Suprapubic skin (tissue), 4 donors: ENCODE measurements around the gene NLRP3. TPM values are rescaled to one million over a fixed set of nuclear protein-coding genes. Genes with fewer than 3 reads are reported as not detected.
A peak's percentile ranks its signal among the peaks of the same experiment; 100 is the strongest.

ENCODE experiments used
- DNase-seq, 2 donors: peaks; one replicate each; pipeline ENCODE4 v3.0.0-alpha.2; 2019; ENCODE audit warnings: low spot score in 2 of 2
- H3K27ac ChIP-seq: fragments of 200-600 bp; sonication (generic); one replicate; pipeline ENCODE4 v1.5.1; 2019
- H3K27me3 ChIP-seq: fragments of 200-600 bp; sonication (generic); one replicate; pipeline ENCODE4 v1.5.1; 2019
- H3K36me3 ChIP-seq: fragments of 200-600 bp; sonication (generic); one replicate; pipeline ENCODE4 v1.5.1; 2019
- H3K4me1 ChIP-seq: fragments of 200-600 bp; sonication (generic); one replicate; pipeline ENCODE4 v1.5.1; 2019
- H3K4me3 ChIP-seq: fragments of 200-600 bp; sonication (generic); one replicate; pipeline ENCODE4 v1.5.1; 2019; ENCODE audit warnings: mild to moderate bottlenecking
- H3K9me3 ChIP-seq: fragments of 200-600 bp; sonication (generic); one replicate; pipeline ENCODE4 v1.5.1; 2019
- CTCF ChIP-seq, 2 donors: fragments of 200-600 bp in 1 of 2; fragments of 450-650 bp in 1 of 2; sonication (generic) in 1 of 2; IDR thresholded peaks; one replicate each; pipeline ENCODE4 v1.5.1; 2016 to 2019; ENCODE audit warnings: antibody characterized with exemption in 2 of 2, mild to moderate bottlenecking in 1 of 2, moderate library complexity in 1 of 2
- EP300 ChIP-seq: sonication (generic); formaldehyde crosslinking; IDR thresholded peaks from one replicate; pipeline ENCODE4 v1.6.1; 2017; ENCODE audit warnings: antibody characterized with exemption
- POLR2A ChIP-seq, 2 donors: fragments of 450-650 bp; IDR thresholded peaks; one replicate each; pipeline ENCODE4 v1.6.1; 2017; ENCODE audit warnings: antibody characterized with exemption in 2 of 2, mild to moderate bottlenecking in 2 of 2, moderate library complexity in 2 of 2
- POLR2AphosphoS5 ChIP-seq, 3 donors: sonication (generic); formaldehyde crosslinking; IDR thresholded peaks; one replicate each; pipeline ENCODE4 v1.6.1; 2017; ENCODE audit warnings: antibody characterized with exemption in 3 of 3
- WGBS: methylation state at CpG from one replicate; pipeline ENCODE4 v1.1.5; 2018; 5-methylcytosine and 5-hydroxymethylcytosine counted together
- total RNA-seq, 4 donors: library from RNA; depleted of rRNA; stranded (reverse); fragments of >200 nt; gene quantifications; one replicate each; pipeline ENCODE4 v1.1.0, GENCODE V29; 2016

The NLRP3 gene
- total RNA-seq, 4 donors from 2014 or later: 0.87 to 1.6 (median 1.3) TPM

- peak overlapping the region; percentile 44 for H3K4me3 ChIP-seq
- H3K27ac ChIP-seq: no peak overlapping the region
- DNase-seq: no peak
- 12% methylated on average over 31 of the region's 31 CpGs for WGBS
- H3K36me3 ChIP-seq: no peaks in the 10 kb centered on the region
- TF ChIP-seq EP300: no peak
- TF ChIP-seq POLR2AphosphoS5 (IDR thresholded peaks at IDR 0.05): no peak
- no peak for TF ChIP-seq CTCF (IDR thresholded peaks at IDR 0.05)
- TF ChIP-seq POLR2A (IDR thresholded peaks at IDR 0.05): no peak
- peaks cover 9% of the 10 kb centered on the region for H3K27me3 ChIP-seq
- no peaks in the 10 kb centered on the region for H3K4me1 ChIP-seq
- no peaks in the 10 kb centered on the region for H3K9me3 ChIP-seq
Observed at GRCh38 chr1:247448107-247448791, 32.3 kb downstream of the NLRP3 start.

DNA sequence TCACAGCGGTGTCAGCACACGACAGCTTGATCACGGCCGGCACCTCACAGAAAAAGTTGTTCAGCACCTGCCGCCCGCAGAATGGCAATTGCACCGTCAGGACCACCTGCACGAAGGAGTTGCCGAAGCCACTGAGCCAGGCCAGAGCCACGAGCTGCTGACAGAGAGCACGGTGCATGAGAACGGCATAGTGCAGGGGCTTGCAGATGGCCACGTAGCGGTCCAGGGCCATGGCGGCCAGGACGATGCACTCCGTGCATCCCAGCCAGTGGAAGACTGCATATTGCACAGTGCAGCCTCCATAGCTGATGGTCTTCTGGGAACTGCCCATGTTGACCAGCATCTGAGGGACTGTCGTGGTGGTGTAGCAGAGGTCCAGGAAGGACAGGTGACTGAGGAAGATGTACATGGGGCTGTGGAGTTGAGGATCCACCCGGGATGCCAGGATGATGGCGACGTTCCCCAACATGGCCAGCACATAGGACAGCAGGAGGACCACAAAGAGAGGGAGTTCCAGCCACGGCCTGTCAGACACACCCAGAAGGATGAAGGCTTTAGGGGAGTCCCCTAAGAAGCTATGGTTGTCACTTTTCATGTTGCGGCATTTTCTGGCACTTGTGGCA lies 35.5 kb downstream of the NLRP3 start:
- Histone ChIP-seq H3K27ac (no peak overlapping the region), H3K4me3 (no peak overlapping the region), H3K4me1 (peaks cover 4% of the 10 kb centered on the region), H3K36me3 (no peaks in the 10 kb centered on the region), H3K9me3 (no peaks in the 10 kb centered on the region), H3K27me3 (peaks cover 20% of the 10 kb centered on the region)
- DNase-seq: no peak
- WGBS: 91% methylated on average over 23 of the region's 23 CpGs
- no peak for TF ChIP-seq EP300
- no peak for TF ChIP-seq CTCF (IDR thresholded peaks at IDR 0.05)
- no peak for TF ChIP-seq POLR2AphosphoS5 (IDR thresholded peaks at IDR 0.05)
- no peak for TF ChIP-seq POLR2A (IDR thresholded peaks at IDR 0.05)

- 61% methylated on average over 12 of the region's 12 CpGs for WGBS
- Histone ChIP-seq H3K36me3 (no peaks in the 10 kb centered on the region), H3K27me3 (peaks cover 20% of the 10 kb centered on the region), H3K27ac (no peak overlapping the region), H3K4me3 (no peak overlapping the region), H3K9me3 (no peaks in the 10 kb centered on the region), H3K4me1 (peaks cover 4% of the 10 kb centered on the region)
- TF ChIP-seq POLR2A (IDR thresholded peaks at IDR 0.05) (no peak), CTCF (IDR thresholded peaks at IDR 0.05) (no peak), EP300 (no peak), POLR2AphosphoS5 (IDR thresholded peaks at IDR 0.05) (no peak)
- no peak for DNase-seq
Observed at GRCh38 chr1:247452447-247453039, 36.6 kb downstream of the NLRP3 start.

DNA sequence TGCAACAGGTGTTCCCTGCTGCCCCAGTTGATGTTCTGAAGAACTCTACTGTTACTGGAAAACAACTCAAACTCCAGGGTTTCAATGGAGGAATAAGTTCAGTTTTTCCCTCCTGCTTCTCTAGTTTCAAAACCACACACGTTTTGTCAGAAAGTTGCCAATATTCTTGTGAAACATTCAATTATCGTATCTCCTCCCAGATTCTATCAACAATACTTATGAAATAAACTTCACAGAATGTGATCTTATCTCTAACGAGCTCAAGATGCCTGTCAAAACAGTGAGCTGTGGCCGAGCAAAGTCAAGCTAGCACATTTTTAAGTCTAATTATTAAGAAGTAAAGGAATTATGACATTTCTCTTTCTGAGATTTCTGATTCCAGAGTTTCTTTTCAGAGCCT lies 37.3 kb downstream of the NLRP3 start:
- Histone ChIP-seq H3K27me3 (peaks cover 20% of the 10 kb centered on the region), H3K36me3 (no peaks in the 10 kb centered on the region), H3K4me1 (peaks cover 4% of the 10 kb centered on the region), H3K4me3 (no peak overlapping the region), H3K9me3 (no peaks in the 10 kb centered on the region), H3K27ac (no peak overlapping the region)
- no peak for DNase-seq
- TF ChIP-seq CTCF (IDR thresholded peaks at IDR 0.05) (no peak), POLR2A (IDR thresholded peaks at IDR 0.05) (no peak), POLR2AphosphoS5 (IDR thresholded peaks at IDR 0.05) (no peak), EP300 (no peak)
- WGBS: 10% methylated on average over 4 of the region's 4 CpGs

- peaks cover 20% of the 10 kb centered on the region for H3K27me3 ChIP-seq
- TF ChIP-seq CTCF (IDR thresholded peaks at IDR 0.05): no peak
- no peak for TF ChIP-seq POLR2A (IDR thresholded peaks at IDR 0.05)
- DNase-seq: no peak
- H3K9me3 ChIP-seq: no peaks in the 10 kb centered on the region
- H3K27ac ChIP-seq: no peak overlapping the region
- no peak overlapping the region for H3K4me3 ChIP-seq
- WGBS: 77% methylated on average over 11 of the region's 11 CpGs
- H3K36me3 ChIP-seq: no peaks in the 10 kb centered on the region
- peaks cover 4% of the 10 kb centered on the region for H3K4me1 ChIP-seq
Observed at GRCh38 chr1:247453997-247454396, 38.0 kb downstream of the NLRP3 start.
